ENCODE measurements around the gene MACROD1.
A peak's percentile ranks its signal among the peaks of the same experiment; 100 is the strongest.

The MACROD1 gene

GRCh38 chr11:64128255-64129006, 37.5 kb downstream of the MACROD1 start:
- no peak for DNase-seq

GRCh38 chr11:64127267-64128072, 38.4 kb downstream of the MACROD1 start:
- DNase-seq = no peak

- DNase-seq = no peak
These were observed 39.1 kb downstream of the MACROD1 start for GRCh38 chr11:64126796-64127195.

GRCh38 chr11:64126371-64126770, 39.5 kb downstream of the MACROD1 start:
- peak; percentile 30 for DNase-seq

- DNase-seq = no peak
These were observed 40.2 kb downstream of the MACROD1 start for GRCh38 chr11:64125676-64126075.

GRCh38 chr11:64124147-64124546, 41.8 kb downstream of the MACROD1 start:
- DNase-seq = peak; percentile 14

GRCh38 chr11:64123679-64124078, 42.2 kb downstream of the MACROD1 start:
- DNase-seq = no peak

GRCh38 chr11:64122411-64123410, 43.2 kb downstream of the MACROD1 start:
- peak; percentile 96 for DNase-seq

- peak; percentile 60 for DNase-seq
These were observed 44.1 kb downstream of the MACROD1 start for GRCh38 chr11:64121663-64122410.

GRCh38 chr11:64120951-64121569, 44.9 kb downstream of the MACROD1 start:
- peak; percentile 97 for DNase-seq

GRCh38 chr11:64119700-64120099, 46.2 kb downstream of the MACROD1 start:
- no peak for DNase-seq

- DNase-seq = peak; percentile 68
These were observed 46.8 kb downstream of the MACROD1 start for GRCh38 chr11:64118876-64119665.

- DNase-seq = no peak
These were observed 48.0 kb downstream of the MACROD1 start for GRCh38 chr11:64117763-64118459.

GRCh38 chr11:64115531-64116522, 50.1 kb downstream of the MACROD1 start:
- no peak for DNase-seq

- DNase-seq = no peak
These were observed 51.7 kb downstream of the MACROD1 start for GRCh38 chr11:64114231-64114630.

GRCh38 chr11:64113462-64113780, 52.5 kb downstream of the MACROD1 start:
- no peak for DNase-seq

- DNase-seq = peak; percentile 12
These were observed 53.0 kb downstream of the MACROD1 start for GRCh38 chr11:64112771-64113461.
